HG03521 (cell line): ENCODE results near the gene PRPF31.

Source experiments
- ATAC-seq: cut with Tn5 transposase; IDR thresholded peaks from one replicate; pipeline ENCODE4 v1.9.1; 2021; ENCODE audit warnings: mild to moderate bottlenecking, moderate library complexity; ENCODE audit not compliant: unreplicated experiment

Gene PRPF31

GRCh38 chr19:54106716-54107115 is 8.8 kb upstream of the PRPF31 start:
- no peak for ATAC-seq

DNA sequence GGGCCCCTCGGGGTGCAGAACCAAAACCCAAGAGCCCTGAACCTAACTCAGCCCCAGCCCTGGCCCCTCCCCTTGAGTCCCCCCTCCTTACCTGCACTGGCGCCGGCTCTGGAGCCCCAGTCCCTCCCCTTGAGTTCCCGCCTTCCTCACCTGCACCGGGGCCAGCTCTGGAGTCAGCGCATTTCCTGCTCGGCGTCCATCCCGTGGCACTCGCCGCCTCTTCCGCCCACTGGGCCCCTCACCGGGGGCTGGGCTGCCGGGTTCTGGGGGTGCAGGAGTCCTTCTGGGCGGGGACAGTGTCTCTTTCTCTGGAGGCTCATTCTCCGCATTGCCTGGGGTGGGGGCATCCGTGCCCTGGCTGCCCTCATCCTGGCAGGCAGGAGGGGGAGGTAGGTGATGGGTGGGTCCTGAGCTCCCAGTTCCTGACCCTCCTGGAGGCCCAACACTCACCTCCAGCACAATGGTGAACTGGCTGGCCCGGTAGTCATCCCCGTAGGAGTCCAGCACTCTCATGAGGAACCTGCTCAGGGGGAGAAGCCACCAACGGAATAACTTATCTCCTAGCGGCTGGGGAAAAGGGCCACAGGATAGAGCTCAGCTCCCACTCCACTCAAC is 7.6 kb upstream of the PRPF31 start:
- no peak for ATAC-seq

GRCh38 chr19:54108496-54108895 is 7.1 kb upstream of the PRPF31 start:
- no peak for ATAC-seq

- no peak for ATAC-seq
Measured at GRCh38 chr19:54109651-54110050, 5.9 kb upstream of the PRPF31 start.

GRCh38 chr19:54114340-54115108 is 1.0 kb upstream of the PRPF31 start:
- no peak for ATAC-seq

- no peak for ATAC-seq
Measured at GRCh38 chr19:54121259-54121658, 5.7 kb downstream of the PRPF31 start.

- ATAC-seq, result no peak
Measured at GRCh38 chr19:54123682-54124081, 8.1 kb downstream of the PRPF31 start.

GRCh38 chr19:54124393-54124792 is 8.8 kb downstream of the PRPF31 start:
- no peak for ATAC-seq

DNA sequence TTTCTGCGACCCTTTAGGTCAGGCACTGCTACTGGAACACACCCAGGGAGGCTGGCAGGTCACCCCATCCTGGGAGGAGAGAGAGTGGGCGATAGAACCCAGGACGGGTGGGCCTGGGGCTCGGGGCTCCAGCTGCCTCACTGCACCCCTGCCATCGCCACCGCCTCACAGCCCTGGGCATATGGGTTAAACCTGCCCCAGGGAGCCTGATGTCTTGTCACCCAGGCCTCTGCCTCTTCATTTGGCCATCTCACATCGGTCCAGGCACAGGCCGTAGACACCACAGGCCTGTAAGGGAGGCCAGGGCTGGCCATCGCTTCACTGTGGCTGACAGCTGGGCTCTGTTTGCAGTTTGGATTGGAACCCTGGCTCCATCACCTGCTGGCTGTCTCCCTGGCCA is 10.2 kb downstream of the PRPF31 start:
- ATAC-seq, result no peak

DNA sequence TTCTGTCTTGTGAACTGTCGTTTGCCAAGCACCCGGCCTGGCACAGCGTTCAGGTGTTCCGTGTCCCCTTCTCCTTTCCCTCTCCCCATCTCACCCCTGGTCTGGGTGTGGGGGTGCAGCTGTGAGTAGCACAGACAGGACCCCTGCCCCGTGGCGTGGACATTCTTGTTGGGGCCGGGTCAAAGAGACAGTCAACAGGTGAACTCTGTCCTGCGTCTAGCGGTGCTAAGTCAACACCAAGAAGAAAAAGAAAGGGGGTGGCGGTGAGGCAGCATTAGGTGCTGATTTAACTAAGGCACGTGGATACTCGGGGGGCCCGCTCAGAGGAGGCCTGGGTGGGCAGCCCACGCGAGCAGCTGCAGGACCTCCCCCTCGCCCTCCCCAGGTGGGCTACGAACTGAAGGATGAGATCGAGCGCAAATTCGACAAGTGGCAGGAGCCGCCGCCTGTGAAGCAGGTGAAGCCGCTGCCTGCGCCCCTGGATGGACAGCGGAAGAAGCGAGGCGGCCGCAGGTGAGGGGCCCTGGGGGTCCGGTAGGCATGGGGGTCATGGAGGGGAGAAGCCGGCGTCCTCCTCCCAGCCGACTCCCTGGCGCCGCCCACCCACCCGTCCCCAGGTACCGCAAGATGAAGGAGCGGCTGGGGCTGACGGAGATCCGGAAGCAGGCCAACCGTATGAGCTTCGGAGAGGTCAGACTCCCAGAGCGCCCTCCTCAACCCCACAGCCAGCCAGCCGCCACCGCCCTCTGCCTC is 12.3 kb downstream of the PRPF31 start:
- ATAC-seq, result no peak

- ATAC-seq, result no peak
Measured at GRCh38 chr19:54128441-54128725, 12.8 kb downstream of the PRPF31 start.

DNA sequence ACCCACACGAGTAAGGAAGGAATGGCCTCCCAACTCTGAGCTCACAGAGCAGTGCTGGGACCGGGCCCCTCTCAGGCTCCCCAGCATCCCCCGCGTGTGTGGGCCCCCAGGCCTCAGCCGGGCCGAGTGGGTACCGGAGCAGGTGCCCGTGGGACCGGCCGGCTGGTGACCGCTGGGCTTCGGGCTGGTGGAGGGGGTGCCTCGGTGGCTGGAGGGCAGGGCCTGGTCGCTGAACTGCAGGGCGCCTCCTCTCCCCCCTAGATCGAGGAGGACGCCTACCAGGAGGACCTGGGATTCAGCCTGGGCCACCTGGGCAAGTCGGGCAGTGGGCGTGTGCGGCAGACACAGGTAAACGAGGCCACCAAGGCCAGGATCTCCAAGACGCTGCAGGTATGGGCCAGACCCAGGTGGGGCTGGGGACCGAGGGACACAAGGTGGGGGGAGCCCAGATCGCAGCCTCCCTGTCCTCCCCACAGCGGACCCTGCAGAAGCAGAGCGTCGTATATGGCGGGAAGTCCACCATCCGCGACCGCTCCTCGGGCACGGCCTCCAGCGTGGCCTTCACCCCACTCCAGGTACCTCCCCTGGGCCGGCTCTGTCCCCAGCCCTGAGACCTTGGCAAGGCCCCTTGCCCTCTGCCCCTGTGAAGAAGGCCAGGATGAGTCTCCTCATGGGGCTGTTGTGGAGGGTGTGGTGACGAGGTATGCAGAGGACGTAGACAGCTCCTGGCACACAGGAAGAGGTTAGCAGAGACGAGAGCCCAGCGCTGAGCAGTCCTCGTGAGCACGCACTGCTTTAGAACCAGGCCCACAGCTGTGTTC is 13.5 kb downstream of the PRPF31 start:
- no peak for ATAC-seq

- no peak for ATAC-seq
Measured at GRCh38 chr19:54129617-54129996, 14.1 kb downstream of the PRPF31 start.

DNA sequence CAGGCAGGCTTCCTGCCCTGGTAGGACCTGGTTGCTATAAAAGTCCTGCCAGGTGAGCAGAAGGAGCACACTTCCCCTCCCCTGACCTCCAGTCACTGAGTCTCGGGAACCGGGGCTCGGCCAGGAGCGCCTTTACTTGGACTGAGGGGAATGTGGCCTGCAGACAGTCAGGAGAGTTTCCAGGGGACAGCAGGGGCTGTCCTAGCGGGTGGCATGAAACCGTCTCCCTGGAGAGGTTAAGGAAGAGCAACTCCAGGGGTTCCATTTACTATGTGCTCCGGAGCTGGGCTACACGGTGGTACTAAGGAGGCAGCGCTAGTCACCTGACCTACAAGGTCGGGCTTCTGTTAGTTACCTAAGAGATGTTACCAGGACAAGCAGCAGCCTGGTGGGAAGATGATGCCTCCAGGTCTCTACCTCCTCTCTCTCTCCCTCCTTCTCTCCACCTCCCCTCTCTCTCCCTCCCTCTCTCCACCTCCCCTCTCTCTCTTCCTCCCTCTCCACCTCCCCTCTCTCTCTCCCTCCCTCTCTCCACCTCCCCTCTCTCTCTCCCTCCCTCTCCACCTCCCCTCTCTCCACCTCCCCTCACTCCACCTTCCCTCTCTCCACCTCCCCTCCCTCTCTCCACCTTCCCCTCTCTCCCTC is 17.9 kb downstream of the PRPF31 start:
- ATAC-seq, result no peak

- no peak for ATAC-seq
Measured at GRCh38 chr19:54133957-54134590, 18.5 kb downstream of the PRPF31 start.

- no peak for ATAC-seq
Measured at GRCh38 chr19:54136086-54136863, 20.7 kb downstream of the PRPF31 start.

DNA sequence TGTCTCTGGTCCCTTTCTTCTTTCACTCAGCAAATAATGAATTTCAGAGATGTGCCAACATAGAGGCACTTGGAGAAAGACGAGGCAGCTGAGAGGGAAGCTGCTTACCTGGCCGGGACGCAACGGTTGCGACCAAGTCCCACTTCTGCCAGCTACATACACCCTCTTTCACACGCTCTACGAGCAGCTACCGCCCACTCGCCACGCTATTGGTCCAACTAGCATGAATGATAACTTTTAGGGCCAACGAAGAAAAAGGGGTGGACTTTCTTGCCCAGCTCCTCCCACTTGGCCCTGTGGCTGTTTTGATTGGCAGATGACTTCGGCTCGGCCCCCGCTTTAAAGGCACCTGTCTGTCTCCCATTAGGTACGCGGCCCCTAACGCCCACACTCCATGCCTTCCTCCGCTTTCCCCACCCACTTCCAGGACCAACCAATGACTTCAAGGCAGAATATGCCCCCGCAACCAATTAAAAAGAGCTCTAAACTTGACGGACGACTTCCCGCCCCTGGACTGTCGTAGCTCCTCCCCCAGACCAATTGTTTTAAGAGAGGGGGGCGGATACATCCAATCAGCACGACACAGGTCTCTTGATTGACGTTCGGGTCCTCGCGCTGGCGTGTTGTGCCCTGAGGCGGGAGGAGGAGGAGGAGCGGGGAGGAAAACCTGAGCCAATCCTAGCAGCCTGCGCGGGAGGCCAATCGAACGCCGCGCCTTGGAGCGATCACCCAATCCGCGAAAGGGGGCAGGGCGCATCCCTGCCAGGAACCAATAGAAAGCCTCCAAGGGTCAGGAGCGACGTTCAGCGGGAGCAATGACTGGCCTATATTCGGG is 21.5 kb downstream of the PRPF31 start:
- ATAC-seq, result peak; percentile 75

GRCh38 chr19:54137699-54138488 is 22.3 kb downstream of the PRPF31 start, which contains the start of gene CNOT3:
CNOT3 (plus strand) TSS chr19:54137762; CDS start chr19:54142979, 5,217 bp downstream.
- no peak for ATAC-seq
